ENCODE results near the gene OR52B2. TPM values are rescaled to one million over a fixed set of nuclear protein-coding genes. Genes with fewer than 3 reads are reported as not detected.

Gene OR52B2
- polyA plus RNA-seq, 1 of the 3 experiments (the other 2 are of a cell fraction): not detected

DNA sequence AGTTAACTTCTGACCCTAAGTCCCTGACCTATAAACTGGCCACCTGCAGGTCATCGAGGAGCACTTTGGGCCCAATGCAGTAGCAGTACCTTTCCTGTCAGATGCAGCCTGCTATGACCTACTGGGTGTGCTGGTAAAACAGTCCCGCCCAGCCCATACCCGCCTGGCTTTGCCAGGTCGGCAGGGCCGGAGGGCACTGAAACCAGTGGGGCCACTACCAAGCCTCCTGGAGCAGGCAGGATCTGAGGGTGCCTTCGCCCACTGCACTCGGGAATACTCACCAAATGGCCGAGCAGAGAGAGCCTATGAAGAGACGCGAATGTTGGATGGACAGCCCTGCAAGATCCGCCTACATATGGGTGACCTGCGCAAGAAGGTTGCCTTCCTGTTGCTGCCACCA, 39.7 kb upstream of the OR52B2 start:
- Histone ChIP-seq H3K9ac (no peak overlapping the region), H3K4me2 (no peak overlapping the region), H3K4me3 (ENCODE audit: low read depth in 2 of 2, low read length in 1 of 2) (no peak overlapping the region), H3K4me1 (ENCODE audit: control insufficient read depth in 1 of 2, insufficient read depth in 2 of 2, low read depth in 1 of 2, low read length in 1 of 2) (no peaks in the 10 kb centered on the region), H3K9me2 (no peaks in the 10 kb centered on the region), H4K20me1 (ENCODE audit: insufficient read depth) (no peaks in the 10 kb centered on the region), H3K79me2 (ENCODE audit: insufficient read depth) (no peaks in the 10 kb centered on the region), H3K36me3 (replicated peaks in 1 of 2; ENCODE audit: control insufficient read depth in 1 of 2, insufficient read depth in 2 of 2, low read length in 1 of 2) (peaks cover 23 to 54% of the 10 kb centered on the region in 2 experiments), H3F3A (replicated peaks; ENCODE audit: insufficient read depth) (no peaks in the 10 kb centered on the region), H2AFZ (ENCODE audit: low read depth) (no peak overlapping the region), H3K27ac (ENCODE audit: low read depth in 2 of 2, low read length in 1 of 2) (no peak overlapping the region), H3K27me3 (ENCODE audit: insufficient read depth) (no peaks in the 10 kb centered on the region), H3K9me3 (no peaks in the 10 kb centered on the region)
- ChIA-PET CTCF (no interaction called here), POLR2A (no interaction called here)
- DNase-seq: no peak
- WGBS (ENCODE audit: low lambda C conversion rate): 96% methylated on average over 9 of the region's 12 CpGs
- TF ChIP-seq GABPA (IDR thresholded peaks at IDR 0.05; ENCODE audit: low read depth) (no peak), TEAD4 (IDR thresholded peaks at IDR 0.05; ENCODE audit: borderline replicate concordance, insufficient read depth) (no peak), ELF1 (IDR thresholded peaks at IDR 0.05) (no peak), TCF12 (IDR thresholded peaks at IDR 0.05) (no peak), MXI1 (IDR thresholded peaks at IDR 0.05; ENCODE audit: low read depth, low read length) (no peak), SIN3A (IDR thresholded peaks at IDR 0.05; ENCODE audit: borderline replicate concordance, low read depth, low read length) (no peak), CHD2 (IDR thresholded peaks at IDR 0.05; ENCODE audit: low read length, partially characterized antibody) (no peak), NRF1 (IDR thresholded peaks at IDR 0.05; ENCODE audit: low read depth, low read length) (no peak), RXRA (IDR thresholded peaks at IDR 0.05; ENCODE audit: borderline replicate concordance, low read depth) (no peak)
- TF ChIP-seq, protein P1, sequence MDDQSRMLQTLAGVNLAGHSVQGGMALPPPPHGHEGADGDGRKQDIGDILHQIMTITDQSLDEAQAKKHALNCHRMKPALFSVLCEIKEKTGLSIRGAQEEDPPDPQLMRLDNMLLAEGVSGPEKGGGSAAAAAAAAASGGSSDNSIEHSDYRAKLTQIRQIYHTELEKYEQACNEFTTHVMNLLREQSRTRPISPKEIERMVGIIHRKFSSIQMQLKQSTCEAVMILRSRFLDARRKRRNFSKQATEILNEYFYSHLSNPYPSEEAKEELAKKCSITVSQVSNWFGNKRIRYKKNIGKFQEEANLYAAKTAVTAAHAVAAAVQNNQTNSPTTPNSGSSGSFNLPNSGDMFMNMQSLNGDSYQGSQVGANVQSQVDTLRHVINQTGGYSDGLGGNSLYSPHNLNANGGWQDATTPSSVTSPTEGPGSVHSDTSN (IDR thresholded peaks at IDR 0.05): no peak
- TF ChIP-seq, protein P2, sequence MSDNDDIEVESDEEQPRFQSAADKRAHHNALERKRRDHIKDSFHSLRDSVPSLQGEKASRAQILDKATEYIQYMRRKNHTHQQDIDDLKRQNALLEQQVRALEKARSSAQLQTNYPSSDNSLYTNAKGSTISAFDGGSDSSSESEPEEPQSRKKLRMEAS (IDR thresholded peaks at IDR 0.05; ENCODE audit: low read depth): no peak
- TF ChIP-seq, protein P3, sequence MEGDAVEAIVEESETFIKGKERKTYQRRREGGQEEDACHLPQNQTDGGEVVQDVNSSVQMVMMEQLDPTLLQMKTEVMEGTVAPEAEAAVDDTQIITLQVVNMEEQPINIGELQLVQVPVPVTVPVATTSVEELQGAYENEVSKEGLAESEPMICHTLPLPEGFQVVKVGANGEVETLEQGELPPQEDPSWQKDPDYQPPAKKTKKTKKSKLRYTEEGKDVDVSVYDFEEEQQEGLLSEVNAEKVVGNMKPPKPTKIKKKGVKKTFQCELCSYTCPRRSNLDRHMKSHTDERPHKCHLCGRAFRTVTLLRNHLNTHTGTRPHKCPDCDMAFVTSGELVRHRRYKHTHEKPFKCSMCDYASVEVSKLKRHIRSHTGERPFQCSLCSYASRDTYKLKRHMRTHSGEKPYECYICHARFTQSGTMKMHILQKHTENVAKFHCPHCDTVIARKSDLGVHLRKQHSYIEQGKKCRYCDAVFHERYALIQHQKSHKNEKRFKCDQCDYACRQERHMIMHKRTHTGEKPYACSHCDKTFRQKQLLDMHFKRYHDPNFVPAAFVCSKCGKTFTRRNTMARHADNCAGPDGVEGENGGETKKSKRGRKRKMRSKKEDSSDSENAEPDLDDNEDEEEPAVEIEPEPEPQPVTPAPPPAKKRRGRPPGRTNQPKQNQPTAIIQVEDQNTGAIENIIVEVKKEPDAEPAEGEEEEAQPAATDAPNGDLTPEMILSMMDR (IDR thresholded peaks at IDR 0.05): no peak

DNA sequence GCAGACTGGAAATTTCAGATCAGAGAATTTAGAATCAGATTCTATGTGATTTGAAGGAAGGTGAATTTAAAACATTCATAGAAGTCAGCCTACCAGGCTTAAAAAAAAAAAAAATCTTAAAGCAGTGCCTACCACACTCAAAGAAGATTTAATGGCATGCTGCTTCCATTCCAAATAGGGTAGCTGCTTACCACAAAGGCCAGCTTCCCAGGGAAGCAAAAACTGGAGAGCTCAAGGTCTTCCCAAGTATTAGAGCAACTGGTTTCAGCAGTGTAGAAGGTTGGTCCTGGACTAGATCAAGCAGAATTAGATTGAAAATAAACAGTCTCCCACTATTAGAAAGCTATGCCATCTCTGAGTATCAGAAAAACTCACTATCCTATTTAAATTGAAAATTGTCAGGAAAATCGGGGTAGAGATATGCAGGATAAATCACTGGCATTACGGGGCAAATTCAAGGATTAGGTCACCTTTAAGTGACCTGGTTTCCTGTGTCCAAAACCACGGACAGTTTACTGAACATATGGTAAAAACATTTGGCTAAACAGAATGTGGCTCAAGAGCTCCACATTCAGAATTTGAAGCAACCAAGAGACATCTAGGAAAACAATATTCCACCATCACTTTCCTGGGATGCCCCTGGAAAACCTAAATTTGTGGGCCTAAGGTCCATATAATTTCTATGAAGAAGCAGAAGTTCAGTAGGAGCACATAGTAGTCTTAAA, 36.5 kb upstream of the OR52B2 start:
- CTCF ChIA-PET: interaction anchor here (1.2 kb wide), 1 partner anchor 147 kb away, joined by 4 read pairs; no protein-coding TSS in a partner anchor
- H3K9ac ChIP-seq: no peak overlapping the region
- no peaks in the 10 kb centered on the region for H3F3A ChIP-seq (replicated peaks; ENCODE audit: insufficient read depth)

More for the DNA sequence above, 36.5 kb upstream of the OR52B2 start:
- Histone ChIP-seq H2AFZ (ENCODE audit: low read depth) (no peak overlapping the region), H3K9me2 (no peaks in the 10 kb centered on the region), H3K79me2 (ENCODE audit: insufficient read depth) (no peaks in the 10 kb centered on the region), H3K27ac (ENCODE audit: low read depth in 2 of 2, low read length in 1 of 2) (no peak overlapping the region), H3K27me3 (ENCODE audit: insufficient read depth) (no peaks in the 10 kb centered on the region), H3K36me3 (replicated peaks in 1 of 2; ENCODE audit: control insufficient read depth in 1 of 2, insufficient read depth in 2 of 2, low read length in 1 of 2) (peaks cover 6 to 31% of the 10 kb centered on the region in 2 experiments), H3K9me3 (no peaks in the 10 kb centered on the region), H3K4me2 (no peak overlapping the region), H4K20me1 (ENCODE audit: insufficient read depth) (no peaks in the 10 kb centered on the region), H3K4me3 (ENCODE audit: low read depth in 2 of 2, low read length in 1 of 2) (no peak overlapping the region), H3K4me1 (ENCODE audit: control insufficient read depth in 1 of 2, insufficient read depth in 2 of 2, low read depth in 1 of 2, low read length in 1 of 2) (no peaks in the 10 kb centered on the region)
- POLR2A ChIA-PET: no interaction called here
- DNase-seq: no peak
- TF ChIP-seq EZH2phosphoT487 (IDR thresholded peaks at IDR 0.05; ENCODE audit: borderline replicate concordance, low read depth): no peak
- TF ChIP-seq JUND (IDR thresholded peaks at IDR 0.05): no peak
- TF ChIP-seq, protein P1 (IDR thresholded peaks at IDR 0.05): no peak
- TF ChIP-seq SIN3A (IDR thresholded peaks at IDR 0.05; ENCODE audit: borderline replicate concordance, low read depth, low read length): no peak
- no peak for TF ChIP-seq GABPA (IDR thresholded peaks at IDR 0.05; ENCODE audit: low read depth)
- TF ChIP-seq YY1 (IDR thresholded peaks at IDR 0.05; ENCODE audit: low read depth): no peak
- no peak for TF ChIP-seq TEAD4 (IDR thresholded peaks at IDR 0.05; ENCODE audit: borderline replicate concordance, insufficient read depth)
- no peak for TF ChIP-seq ELF1 (IDR thresholded peaks at IDR 0.05)
- no peak for TF ChIP-seq NRF1 (IDR thresholded peaks at IDR 0.05; ENCODE audit: low read depth, low read length)
- WGBS (ENCODE audit: low lambda C conversion rate): 89% methylated on average over 3 of the region's 3 CpGs
